ENCODE results near the gene SLC12A7. TPM values are rescaled to one million over a fixed set of nuclear protein-coding genes. Genes with fewer than 3 reads are reported as not detected.
"Not testable (repeated sequence)": the region's sequence is repeated elsewhere in the genome, so short reads cannot be mapped to it uniquely, and the experiment has no call there.

Gene SLC12A7
- total RNA-seq, 5 donors from 2014 or later (not counting 1 experiment from before 2014, with no cell fraction given): 33.7 to 97.4 (median 41.2) TPM

DNA sequence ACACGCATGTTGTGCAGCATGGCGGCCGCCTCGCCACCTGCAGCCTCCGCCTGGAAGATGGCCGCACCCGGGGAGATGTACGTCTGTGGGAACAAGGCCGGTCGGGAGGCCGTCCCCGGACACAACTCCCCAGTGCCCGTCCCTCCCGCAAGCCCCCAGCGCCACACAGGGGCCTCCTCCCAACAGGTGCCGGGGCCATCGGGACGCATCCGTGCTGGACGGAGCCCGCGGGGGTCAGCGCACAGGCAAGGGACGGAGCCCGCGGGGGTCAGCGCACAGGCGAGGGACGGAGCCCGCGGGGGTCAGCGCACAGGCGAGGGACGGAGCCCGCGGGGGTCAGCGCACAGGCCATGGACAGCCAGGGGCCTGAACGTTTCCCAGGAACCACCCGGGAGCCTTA, 26.5 kb downstream of the SLC12A7 start:
- no peak for DNase-seq
- WGBS (ENCODE audit: insufficient coverage): 93% methylated on average over 38 of the region's 39 CpGs
- H3K27ac ChIP-seq (ENCODE audit: low read length): no peak overlapping the region
- Mint-ChIP-seq H3K4me1 (no peaks in the 10 kb centered on the region), H3K9me3 (no peaks in the 10 kb centered on the region), H3K4me3 (no peak overlapping the region), H3K27me3 (no peaks in the 10 kb centered on the region), H3K27ac (no peak overlapping the region), H3K36me3 (no peaks in the 10 kb centered on the region)
- no peak overlapping the region for H3K4me3 ChIP-seq (ENCODE audit: control insufficient read depth in 1 of 2, extremely low read depth in 1 of 2, low read length in 1 of 2)
- ChIA-PET POLR2A (no interaction called here), CTCF (no interaction called here)
- H3K4me1 ChIP-seq (ENCODE audit: control insufficient read depth in 1 of 2, extremely low read depth in 1 of 2, insufficient read depth in 2 of 2, low read length in 2 of 2): no peaks in the 10 kb centered on the region
- no peak for ATAC-seq (replicated peaks in 1 of 4)
- no peaks in the 10 kb centered on the region for H3K27me3 ChIP-seq (replicated peaks in 1 of 2; ENCODE audit: control insufficient read depth in 2 of 2, extremely low read depth in 1 of 2, insufficient read depth in 2 of 2, low read length in 1 of 2)
- H3K9me3 ChIP-seq: no peaks in the 10 kb centered on the region
- H3K36me3 ChIP-seq (ENCODE audit: control insufficient read depth in 2 of 2, extremely low read depth in 1 of 2, insufficient read depth in 1 of 2, low read length in 1 of 2): peaks cover 7 to 30% of the 10 kb centered on the region in 2 donors

DNA sequence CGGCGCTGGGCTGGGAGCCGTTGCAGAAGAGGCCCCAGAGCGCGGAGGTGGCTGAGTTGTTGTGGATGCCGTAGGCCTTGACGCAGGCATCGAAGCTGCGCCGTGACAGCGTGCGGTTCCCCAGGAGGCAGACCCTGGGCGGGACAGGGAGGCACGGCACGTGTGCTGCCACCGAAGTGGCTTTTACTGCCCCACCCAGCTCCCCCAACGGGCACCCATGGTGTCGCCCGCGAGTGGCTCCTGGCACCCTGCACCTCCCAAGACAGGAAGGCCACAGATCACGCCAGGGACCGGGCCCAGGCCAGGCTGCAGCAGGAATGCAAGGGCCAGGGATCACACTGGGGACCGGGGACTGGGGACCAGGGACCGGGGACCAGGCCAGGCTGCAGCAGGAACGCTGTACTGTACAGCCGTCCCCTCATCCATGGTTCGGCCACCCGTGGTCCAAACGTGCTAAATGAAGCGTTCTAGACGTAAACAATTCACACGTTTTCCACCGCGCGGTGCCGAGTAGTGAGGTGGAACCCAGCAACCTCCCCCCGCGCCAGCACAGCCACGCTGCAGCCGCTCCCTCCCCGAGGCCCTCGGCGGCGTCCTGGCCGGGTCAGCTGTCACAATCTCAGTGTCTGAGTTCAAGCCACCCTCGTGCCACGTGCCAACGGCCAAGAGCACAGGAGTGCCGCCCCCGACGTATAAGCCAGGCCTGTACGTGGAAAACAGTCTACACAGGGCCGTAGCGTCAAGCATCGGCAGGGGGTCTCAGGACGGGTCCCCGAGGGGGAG, 27.8 kb downstream of the SLC12A7 start:
- ChIA-PET POLR2A (no interaction called here), CTCF (no interaction called here)
- peaks cover 8 to 28% of the 10 kb centered on the region in 2 donors for H3K36me3 ChIP-seq (ENCODE audit: control insufficient read depth in 2 of 2, extremely low read depth in 1 of 2, insufficient read depth in 1 of 2, low read length in 1 of 2)
- H3K27ac Mint-ChIP-seq: no peak overlapping the region
- no peaks in the 10 kb centered on the region for H3K4me1 ChIP-seq (ENCODE audit: control insufficient read depth in 1 of 2, extremely low read depth in 1 of 2, insufficient read depth in 2 of 2, low read length in 2 of 2)
- H3K36me3 Mint-ChIP-seq: no peaks in the 10 kb centered on the region
- no peaks in the 10 kb centered on the region for H3K9me3 ChIP-seq
- H3K4me3 Mint-ChIP-seq: no peak overlapping the region
- DNase-seq (no peak), ATAC-seq (replicated peaks in 1 of 4) (no peak)
- no peaks in the 10 kb centered on the region for H3K9me3 Mint-ChIP-seq
- no peaks in the 10 kb centered on the region for H3K27me3 ChIP-seq (replicated peaks in 1 of 2; ENCODE audit: control insufficient read depth in 2 of 2, extremely low read depth in 1 of 2, insufficient read depth in 2 of 2, low read length in 1 of 2)
- WGBS (ENCODE audit: insufficient coverage): 96% methylated on average over 57 of the region's 57 CpGs
- no peak overlapping the region for H3K27ac ChIP-seq (ENCODE audit: low read length)
- H3K4me3 ChIP-seq (ENCODE audit: control insufficient read depth in 1 of 2, extremely low read depth in 1 of 2, low read length in 1 of 2): no peak overlapping the region
- no peaks in the 10 kb centered on the region for H3K4me1 Mint-ChIP-seq
- H3K27me3 Mint-ChIP-seq: no peaks in the 10 kb centered on the region

DNA sequence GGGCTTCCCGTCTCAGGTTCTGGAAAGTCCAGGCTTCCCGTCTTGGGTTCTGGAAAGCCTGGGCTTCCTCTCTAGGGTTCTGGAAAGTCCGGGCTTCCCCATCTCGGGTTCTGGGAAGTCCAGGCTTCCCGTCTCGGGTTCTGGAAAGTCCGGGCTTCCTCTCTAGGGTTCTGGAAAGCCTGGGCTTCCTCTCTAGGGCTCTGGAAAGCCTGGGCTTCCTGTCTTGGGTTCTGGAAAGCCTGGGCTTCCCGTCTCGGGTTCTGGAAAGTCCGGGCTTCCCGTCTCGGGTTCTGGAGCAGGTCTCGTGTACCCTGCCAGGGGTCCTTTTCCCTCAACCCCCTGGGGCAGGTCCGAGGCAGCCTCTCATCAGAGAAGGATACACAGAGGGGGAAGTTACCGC, 28.8 kb downstream of the SLC12A7 start:
- H3K27ac ChIP-seq (ENCODE audit: low read length); H3K27me3 ChIP-seq (replicated peaks in 1 of 2; ENCODE audit: control insufficient read depth in 2 of 2, extremely low read depth in 1 of 2, insufficient read depth in 2 of 2, low read length in 1 of 2); H3K36me3 Mint-ChIP-seq; H3K9me3 ChIP-seq; H3K27me3 Mint-ChIP-seq; ATAC-seq (replicated peaks in 1 of 4); H3K9me3 Mint-ChIP-seq; CTCF ChIA-PET; H3K4me1 Mint-ChIP-seq; POLR2A ChIA-PET; H3K4me3 Mint-ChIP-seq; DNase-seq; H3K4me3 ChIP-seq (ENCODE audit: control insufficient read depth in 1 of 2, extremely low read depth in 1 of 2, low read length in 1 of 2); H3K27ac Mint-ChIP-seq; H3K4me1 ChIP-seq (ENCODE audit: control insufficient read depth in 1 of 2, extremely low read depth in 1 of 2, insufficient read depth in 2 of 2, low read length in 2 of 2): not testable (repeated sequence)
- peaks cover 9 to 34% of the 10 kb centered on the region in 2 donors for H3K36me3 ChIP-seq (ENCODE audit: control insufficient read depth in 2 of 2, extremely low read depth in 1 of 2, insufficient read depth in 1 of 2, low read length in 1 of 2)
- 94% methylated on average over 9 of the region's 15 CpGs for WGBS (ENCODE audit: insufficient coverage)

DNA sequence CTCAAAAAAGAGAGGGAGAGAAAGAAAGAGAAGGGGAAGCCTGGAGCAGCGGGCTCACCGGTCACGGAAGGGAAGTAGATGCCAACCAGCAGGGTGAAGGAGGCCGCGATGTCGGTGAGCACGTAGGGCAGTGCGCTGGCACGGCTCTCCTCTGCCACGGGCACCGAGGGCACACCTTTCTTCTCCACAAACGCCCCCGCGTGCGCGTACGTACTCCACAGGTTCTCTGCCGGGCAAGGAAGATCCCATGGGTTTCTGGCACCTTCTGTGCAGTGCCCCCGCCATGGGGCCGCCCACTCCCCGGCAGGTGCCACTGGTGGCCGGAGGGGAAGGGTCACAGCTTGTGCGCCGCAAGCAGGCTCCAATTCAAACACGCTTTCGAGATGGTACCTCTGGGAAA, 30.3 kb downstream of the SLC12A7 start:
- H3K36me3 ChIP-seq (ENCODE audit: control insufficient read depth in 2 of 2, extremely low read depth in 1 of 2, insufficient read depth in 1 of 2, low read length in 1 of 2): peaks cover 9 to 38% of the 10 kb centered on the region in 2 donors

DNA sequence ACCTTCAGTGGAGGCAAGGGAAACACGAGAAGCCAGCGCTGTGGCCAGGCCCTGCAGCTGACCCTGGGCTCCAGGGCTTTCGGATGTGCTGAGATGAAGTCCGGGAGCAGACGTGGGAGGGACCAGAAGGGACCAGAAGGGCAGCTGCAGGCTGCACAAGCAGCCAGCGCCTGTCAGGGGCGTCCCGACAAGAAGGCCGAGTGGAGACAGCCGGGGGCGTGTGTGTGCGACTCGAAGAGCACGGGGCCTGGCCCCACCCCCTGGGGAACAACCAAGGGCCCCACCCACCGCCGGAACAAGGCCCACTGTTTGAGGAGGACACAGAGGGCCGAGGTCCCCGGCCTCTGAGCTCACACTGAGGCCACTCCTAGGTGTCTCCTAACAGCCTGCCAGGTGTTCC, 31.4 kb downstream of the SLC12A7 start:
- 88% methylated on average over 18 of the region's 18 CpGs for WGBS (ENCODE audit: insufficient coverage)

More for the DNA sequence above, 30.3 kb downstream of the SLC12A7 start:
- DNase-seq (no peak), ATAC-seq (replicated peaks in 1 of 4) (no peak)
- WGBS (ENCODE audit: insufficient coverage): 94% methylated on average over 26 of the region's 26 CpGs
- ChIA-PET CTCF (no interaction called here), POLR2A (no interaction called here)
- Mint-ChIP-seq H3K4me1 (no peaks in the 10 kb centered on the region), H3K9me3 (no peaks in the 10 kb centered on the region), H3K27me3 (no peaks in the 10 kb centered on the region), H3K27ac (no peak overlapping the region), H3K4me3 (no peak overlapping the region), H3K36me3 (no peaks in the 10 kb centered on the region)
- H3K4me1 ChIP-seq (ENCODE audit: control insufficient read depth in 1 of 2, extremely low read depth in 1 of 2, insufficient read depth in 2 of 2, low read length in 2 of 2): no peaks in the 10 kb centered on the region
- no peak overlapping the region for H3K27ac ChIP-seq (ENCODE audit: low read length)
- H3K4me3 ChIP-seq (ENCODE audit: control insufficient read depth in 1 of 2, extremely low read depth in 1 of 2, low read length in 1 of 2): no peak overlapping the region
- no peaks in the 10 kb centered on the region for H3K9me3 ChIP-seq
- no peaks in the 10 kb centered on the region for H3K27me3 ChIP-seq (replicated peaks in 1 of 2; ENCODE audit: control insufficient read depth in 2 of 2, extremely low read depth in 1 of 2, insufficient read depth in 2 of 2, low read length in 1 of 2)

DNA sequence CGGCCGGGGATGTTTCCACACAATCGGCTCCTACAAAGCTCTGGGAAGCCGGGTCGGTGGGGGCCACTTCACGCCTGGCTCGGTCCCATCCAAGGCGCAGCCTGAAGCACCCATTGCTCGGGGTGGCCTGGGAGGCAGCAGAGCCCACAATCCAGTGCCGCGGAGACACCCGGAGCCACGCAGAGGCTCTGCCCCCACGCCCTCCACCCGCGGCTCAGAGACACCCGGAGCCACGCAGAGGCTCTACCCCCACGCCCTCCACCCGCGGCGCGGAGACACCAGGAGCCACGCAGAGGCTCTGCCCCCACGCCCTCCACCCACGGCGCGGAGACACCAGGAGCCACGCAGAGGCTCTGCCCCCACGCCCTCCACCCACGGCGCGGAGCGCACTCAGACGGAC, 31.9 kb downstream of the SLC12A7 start:
- peaks cover 4% of the 10 kb centered on the region for H3K36me3 Mint-ChIP-seq
- DNase-seq: no peak
- no peaks in the 10 kb centered on the region for H3K9me3 ChIP-seq
- no peak overlapping the region for H3K4me3 ChIP-seq (ENCODE audit: control insufficient read depth in 1 of 2, extremely low read depth in 1 of 2, low read length in 1 of 2)
- CTCF ChIA-PET: no interaction called here
- no peak overlapping the region for H3K27ac Mint-ChIP-seq
- H3K27me3 Mint-ChIP-seq: no peaks in the 10 kb centered on the region
- no peak overlapping the region for H3K4me3 Mint-ChIP-seq
- H3K27ac ChIP-seq (ENCODE audit: low read length): no peak overlapping the region
- H3K4me1 ChIP-seq (ENCODE audit: control insufficient read depth in 1 of 2, extremely low read depth in 1 of 2, insufficient read depth in 2 of 2, low read length in 2 of 2): no peaks in the 10 kb centered on the region
- no peaks in the 10 kb centered on the region for H3K9me3 Mint-ChIP-seq
- H3K4me1 Mint-ChIP-seq: no peaks in the 10 kb centered on the region
- no peaks in the 10 kb centered on the region for H3K27me3 ChIP-seq (replicated peaks in 1 of 2; ENCODE audit: control insufficient read depth in 2 of 2, extremely low read depth in 1 of 2, insufficient read depth in 2 of 2, low read length in 1 of 2)
- no peak for ATAC-seq (replicated peaks in 1 of 4)
- 93% methylated on average over 16 of the region's 35 CpGs for WGBS (ENCODE audit: insufficient coverage)
- POLR2A ChIA-PET: no interaction called here
- peaks cover 4 to 24% of the 10 kb centered on the region in 2 donors for H3K36me3 ChIP-seq (ENCODE audit: control insufficient read depth in 2 of 2, extremely low read depth in 1 of 2, insufficient read depth in 1 of 2, low read length in 1 of 2)

More for the DNA sequence above, 31.4 kb downstream of the SLC12A7 start:
- Mint-ChIP-seq H3K36me3 (peaks cover 4% of the 10 kb centered on the region), H3K4me1 (no peaks in the 10 kb centered on the region), H3K27me3 (no peaks in the 10 kb centered on the region), H3K4me3 (no peak overlapping the region), H3K9me3 (no peaks in the 10 kb centered on the region), H3K27ac (no peak overlapping the region)
- DNase-seq (no peak), ATAC-seq (replicated peaks in 1 of 4) (no peak)
- Histone ChIP-seq H3K27me3 (replicated peaks in 1 of 2; ENCODE audit: control insufficient read depth in 2 of 2, extremely low read depth in 1 of 2, insufficient read depth in 2 of 2, low read length in 1 of 2) (no peaks in the 10 kb centered on the region), H3K9me3 (no peaks in the 10 kb centered on the region), H3K4me1 (ENCODE audit: control insufficient read depth in 1 of 2, extremely low read depth in 1 of 2, insufficient read depth in 2 of 2, low read length in 2 of 2) (no peaks in the 10 kb centered on the region), H3K27ac (ENCODE audit: low read length) (no peak overlapping the region), H3K4me3 (ENCODE audit: control insufficient read depth in 1 of 2, extremely low read depth in 1 of 2, low read length in 1 of 2) (no peak overlapping the region), H3K36me3 (ENCODE audit: control insufficient read depth in 2 of 2, extremely low read depth in 1 of 2, insufficient read depth in 1 of 2, low read length in 1 of 2) (peaks cover 4 to 28% of the 10 kb centered on the region in 2 donors)
- POLR2A ChIA-PET: no interaction called here
- CTCF ChIA-PET: no interaction called here

DNA sequence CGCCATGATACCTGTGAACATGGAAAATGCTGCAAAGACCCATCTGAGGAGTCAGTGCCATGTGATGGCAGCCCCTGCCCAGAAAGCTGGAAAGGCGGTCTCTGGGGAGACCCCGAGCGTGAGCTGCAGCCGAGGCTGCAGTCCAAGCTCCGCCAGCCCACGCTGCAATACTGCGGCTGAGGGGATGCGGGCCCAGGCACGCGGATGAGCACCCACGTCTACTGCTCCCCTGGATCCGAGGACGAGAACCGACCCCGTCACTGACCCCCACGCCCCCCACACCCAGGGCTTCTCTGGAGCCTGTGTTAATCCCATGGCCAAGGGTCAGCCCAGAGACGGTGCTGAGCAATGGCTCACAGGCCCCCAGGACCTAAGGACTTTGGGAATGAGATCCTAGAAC, 32.4 kb downstream of the SLC12A7 start:
- no peak for ATAC-seq (replicated peaks in 1 of 4)
- Histone ChIP-seq H3K27me3 (replicated peaks in 1 of 2; ENCODE audit: control insufficient read depth in 2 of 2, extremely low read depth in 1 of 2, insufficient read depth in 2 of 2, low read length in 1 of 2) (no peaks in the 10 kb centered on the region), H3K27ac (ENCODE audit: low read length) (no peak overlapping the region), H3K4me1 (ENCODE audit: control insufficient read depth in 1 of 2, extremely low read depth in 1 of 2, insufficient read depth in 2 of 2, low read length in 2 of 2) (no peaks in the 10 kb centered on the region), H3K4me3 (ENCODE audit: control insufficient read depth in 1 of 2, extremely low read depth in 1 of 2, low read length in 1 of 2) (no peak overlapping the region), H3K9me3 (no peaks in the 10 kb centered on the region), H3K36me3 (ENCODE audit: control insufficient read depth in 2 of 2, extremely low read depth in 1 of 2, insufficient read depth in 1 of 2, low read length in 1 of 2) (peaks cover 4 to 23% of the 10 kb centered on the region in 2 donors)
- POLR2A ChIA-PET: no interaction called here
- DNase-seq: no peak
- Mint-ChIP-seq H3K4me1 (no peaks in the 10 kb centered on the region), H3K27ac (no peak overlapping the region), H3K9me3 (no peaks in the 10 kb centered on the region), H3K36me3 (peaks cover 4% of the 10 kb centered on the region), H3K27me3 (no peaks in the 10 kb centered on the region), H3K4me3 (no peak overlapping the region)
- WGBS (ENCODE audit: insufficient coverage): 97% methylated on average over 18 of the region's 18 CpGs
- CTCF ChIA-PET: no interaction called here
